Activated T-cell treated with anti-CD3 and anti-CD28 coated beads for 48 hours (primary cell): ENCODE data around the gene PFDN1.
"Not testable (repeated sequence)": the region's sequence is repeated elsewhere in the genome, so short reads cannot be mapped to it uniquely, and the experiment has no call there.

Experiments used
- DNase-seq: peaks from one replicate; pipeline ENCODE4 v3.0.0-alpha.2; 2020; ENCODE audit warnings: low read depth

Gene PFDN1, protein sequence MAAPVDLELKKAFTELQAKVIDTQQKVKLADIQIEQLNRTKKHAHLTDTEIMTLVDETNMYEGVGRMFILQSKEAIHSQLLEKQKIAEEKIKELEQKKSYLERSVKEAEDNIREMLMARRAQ

DNA sequence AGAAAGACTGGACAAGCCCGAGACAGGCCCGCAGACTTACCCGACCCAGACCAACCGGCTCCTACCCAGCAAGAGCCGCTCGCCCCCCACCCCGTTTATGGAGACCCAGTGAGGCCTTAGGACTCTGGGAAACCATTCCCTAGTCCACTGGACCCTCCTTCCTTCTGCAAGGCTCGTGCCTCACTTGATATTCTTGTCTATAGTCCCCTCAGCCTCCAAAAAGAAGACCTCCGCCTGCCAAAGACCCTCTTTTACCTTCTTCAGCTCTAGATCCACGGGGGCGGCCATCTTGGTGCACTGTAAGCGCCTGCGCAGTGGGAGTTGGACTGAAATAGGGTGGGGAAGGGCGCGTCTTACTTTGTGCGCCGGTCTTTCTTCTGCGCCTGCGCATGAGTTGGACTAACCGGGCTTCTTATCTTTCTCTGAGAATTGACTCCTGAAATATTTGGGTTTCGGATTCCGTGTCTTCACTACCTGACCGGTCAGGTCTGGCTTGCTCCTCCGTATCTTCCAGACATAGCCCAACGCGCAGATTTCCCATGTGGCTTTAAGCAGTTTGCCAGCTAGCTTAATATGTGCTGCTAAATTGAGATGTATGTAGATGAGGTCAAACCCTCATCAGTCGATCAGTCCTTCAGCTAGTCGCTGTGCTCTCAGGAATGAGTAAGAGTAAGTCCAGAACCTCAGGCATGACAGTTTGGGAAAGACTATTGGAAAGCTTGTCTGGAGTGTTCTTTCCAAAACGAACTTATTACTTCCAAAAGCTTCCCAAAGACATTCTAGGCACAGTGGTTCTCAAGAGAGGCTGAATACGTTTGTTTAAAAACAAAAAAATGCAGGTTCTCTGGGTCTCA is at the start of gene PFDN1:
TSS of gene PFDN1 (minus strand) at position 316 of the 854 bp plus-strand sequence. CDS start at position 288, 28 bp downstream.
- DNase-seq: peak; percentile 85

DNA sequence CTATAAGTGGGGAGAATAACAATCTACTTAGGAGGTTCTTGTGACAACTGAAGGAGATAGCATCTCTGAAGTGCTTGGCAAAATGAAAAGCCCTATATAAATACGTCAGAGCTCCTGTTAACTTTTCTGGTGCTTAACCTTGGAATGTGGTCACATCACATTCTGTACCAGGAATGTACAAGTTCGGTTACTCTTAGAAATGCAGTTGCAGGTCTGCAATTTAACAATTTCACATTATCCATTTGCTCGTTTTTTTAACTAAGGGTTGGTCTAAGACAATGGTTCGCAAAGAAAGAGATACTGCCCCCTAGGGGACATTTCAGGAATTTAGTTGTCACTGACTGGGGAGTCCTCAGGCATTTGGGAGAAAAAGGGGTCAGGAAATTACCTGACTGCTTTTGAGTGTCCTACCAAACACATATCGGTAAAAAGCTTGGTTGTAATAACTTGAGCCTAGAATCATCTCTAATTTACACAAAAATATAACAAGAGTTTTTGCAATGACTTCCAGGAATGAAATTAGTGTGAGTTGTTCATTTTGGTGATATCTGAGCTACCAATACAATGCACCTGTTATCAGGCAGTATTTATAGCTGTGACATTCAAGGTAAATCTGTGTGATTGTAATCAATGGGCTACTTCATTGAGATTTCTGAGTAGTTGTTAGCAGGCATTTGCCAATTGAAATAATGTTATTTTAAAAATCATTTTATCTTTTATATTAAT is 48.9 kb upstream of the PFDN1 start:
- DNase-seq: no peak

DNA sequence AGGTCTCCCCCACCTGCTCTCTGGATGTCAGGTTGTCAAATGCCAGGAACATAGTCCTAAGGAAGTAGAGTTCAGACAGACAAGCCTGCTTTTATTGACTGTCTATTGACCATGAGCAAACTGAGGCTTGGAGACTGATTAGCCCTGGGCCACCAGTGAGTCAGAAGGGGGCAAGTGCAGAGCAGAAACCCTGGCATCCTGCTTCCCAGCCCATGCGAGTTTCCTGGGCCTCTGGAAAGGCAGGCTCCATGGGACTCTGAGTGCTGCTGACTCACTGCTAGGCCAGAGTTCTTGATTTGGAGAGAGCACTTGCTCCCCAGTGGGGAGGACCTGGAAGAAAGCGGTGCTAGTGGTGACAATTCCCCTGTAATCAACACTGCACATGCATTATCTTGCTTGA is 46.3 kb upstream of the PFDN1 start:
- no peak for DNase-seq

DNA sequence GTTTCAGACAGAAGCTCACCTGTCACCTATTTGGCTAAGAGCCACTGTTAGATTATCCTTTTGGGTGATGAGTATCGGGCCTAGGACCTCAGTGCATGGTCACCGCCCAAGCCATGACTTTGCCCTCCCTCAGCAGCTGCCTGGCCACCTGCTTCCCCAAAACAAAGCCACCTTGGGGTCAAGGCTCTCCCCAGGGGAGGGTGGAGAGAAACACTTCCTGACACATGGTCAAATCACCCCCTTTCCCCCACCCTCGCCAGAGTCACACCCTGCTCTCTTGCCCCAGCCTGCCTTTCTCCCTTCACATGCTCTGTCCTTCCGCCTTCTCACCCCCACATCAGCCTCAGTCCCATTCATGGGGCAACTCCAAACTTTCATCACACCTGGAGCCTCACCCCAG is 45.2 kb upstream of the PFDN1 start:
- no peak for DNase-seq

DNA sequence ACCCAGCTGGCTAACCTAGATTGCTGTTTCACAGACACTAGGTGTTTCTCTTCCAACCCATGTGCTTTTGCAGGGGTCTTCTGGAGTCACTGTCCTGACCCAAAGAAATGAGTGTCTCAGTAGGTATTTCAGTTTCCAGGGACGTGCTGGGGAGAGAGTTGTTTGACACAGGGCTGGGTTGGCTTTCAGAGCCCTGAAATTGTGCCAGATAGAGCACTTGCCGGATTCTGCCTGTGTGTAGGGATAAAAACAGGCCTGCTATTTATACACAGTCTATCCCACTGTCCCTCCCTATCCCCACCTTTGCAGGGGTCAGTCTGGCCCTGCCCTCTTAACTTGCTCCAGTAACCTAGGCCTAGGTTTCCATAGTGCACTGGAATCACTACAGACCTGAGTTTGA is 44.5 kb upstream of the PFDN1 start:
- DNase-seq: no peak

DNA sequence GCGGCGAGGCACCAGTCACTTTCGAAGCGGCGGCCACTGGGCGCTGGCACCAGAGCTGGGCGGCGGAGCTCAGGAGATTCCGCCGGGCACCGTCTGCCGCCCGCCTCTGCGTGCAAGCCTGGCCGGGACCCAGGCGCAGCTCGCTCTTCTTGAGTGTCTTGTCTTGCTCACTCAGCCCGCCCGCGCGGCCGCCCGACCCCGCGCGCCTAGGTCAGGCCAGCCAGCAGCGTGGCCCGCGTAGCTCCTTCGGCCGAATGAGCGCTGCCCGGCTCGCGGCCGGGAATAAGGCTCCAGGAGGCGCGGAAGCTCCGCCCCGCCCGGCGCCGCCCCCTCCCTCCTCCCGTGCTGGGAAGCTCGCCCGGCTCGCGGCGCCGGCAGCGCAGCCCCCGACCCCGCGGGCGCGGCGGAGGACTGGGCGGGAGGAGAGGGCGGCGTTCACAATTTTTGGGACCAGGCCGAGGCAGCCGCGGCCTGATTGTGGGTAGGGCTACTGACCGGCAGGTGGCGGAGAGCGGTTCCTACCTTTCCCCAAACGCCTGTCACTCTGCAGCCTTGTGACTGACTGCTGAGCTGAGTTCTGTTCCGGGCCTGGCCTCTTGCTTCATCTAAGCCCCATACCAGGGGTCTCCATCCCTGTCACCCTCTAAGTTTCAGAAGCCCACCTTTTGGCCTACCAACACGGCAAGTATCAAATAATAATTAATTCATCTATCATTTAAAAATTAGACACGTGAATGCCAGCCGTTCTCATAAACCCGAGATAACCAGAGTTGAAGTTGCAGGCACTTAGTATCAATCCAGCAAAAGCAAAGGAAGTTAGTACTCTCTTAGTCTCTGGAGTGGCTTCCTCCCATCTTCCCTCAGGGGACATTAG is 43.7 kb upstream of the PFDN1 start, which contains the start of gene HBEGF:
TSS of gene HBEGF (minus strand) at position 256 of the 874 bp plus-strand sequence. CDS start 275 bp downstream, outside the sequence.
- peak; percentile 47 for DNase-seq

DNA sequence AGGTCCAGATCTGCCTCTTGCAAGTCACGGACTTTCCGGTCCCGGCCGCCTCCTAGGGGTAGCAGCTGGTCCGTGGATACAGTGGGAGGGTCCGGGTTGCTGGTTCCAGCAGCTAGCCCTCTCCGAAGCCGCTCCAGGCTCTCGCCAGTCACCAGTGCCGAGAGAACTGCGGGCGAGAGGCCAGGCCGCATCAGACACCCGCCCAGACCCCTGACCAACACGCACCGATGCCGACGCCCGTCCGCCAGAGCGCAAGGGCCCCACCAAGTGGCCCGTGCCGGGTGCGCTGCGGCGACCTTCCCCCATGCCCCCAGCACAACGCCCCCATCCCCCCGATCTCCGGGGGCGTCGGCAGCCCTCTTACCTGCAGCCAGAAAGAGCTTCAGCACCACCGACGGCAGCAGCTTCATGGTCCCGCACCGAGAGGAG is 43.0 kb upstream of the PFDN1 start:
- no peak for DNase-seq

DNA sequence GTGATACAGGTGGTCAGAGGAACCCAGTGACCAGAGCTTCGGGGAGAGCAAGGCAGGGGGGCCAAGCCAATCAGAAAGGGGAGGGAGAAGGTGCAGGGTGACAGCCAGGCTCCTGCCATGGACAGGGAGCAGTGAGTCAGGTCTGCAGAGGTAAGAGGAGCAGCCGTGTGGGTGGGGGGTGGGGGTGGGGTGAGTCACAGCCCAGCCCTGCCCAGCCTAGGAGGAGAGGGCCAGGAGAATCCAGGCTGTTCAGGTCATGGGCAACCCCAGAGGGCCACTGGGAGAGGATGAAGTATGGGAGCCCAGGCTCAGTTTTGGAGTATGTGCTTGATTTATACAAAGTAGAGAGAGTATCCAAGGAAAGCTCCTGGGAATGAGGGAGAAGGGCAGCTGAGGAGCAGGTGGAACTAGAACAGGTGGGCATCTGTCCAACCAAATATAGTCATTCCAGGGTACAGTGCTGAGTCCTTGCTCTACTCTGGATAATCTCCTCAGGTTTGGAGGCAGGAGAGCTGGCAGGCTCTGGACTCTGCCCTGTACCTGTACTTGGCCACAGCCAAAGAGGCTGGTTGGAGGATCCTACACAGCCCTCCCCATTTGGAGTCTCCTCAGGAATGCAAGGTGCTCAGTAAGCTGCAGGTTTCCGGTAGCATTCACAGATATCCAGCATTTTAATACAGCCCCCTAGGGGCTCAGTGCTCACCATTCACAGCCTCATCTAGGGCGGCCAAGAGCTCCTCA is 42.0 kb upstream of the PFDN1 start:
- no peak for DNase-seq

DNA sequence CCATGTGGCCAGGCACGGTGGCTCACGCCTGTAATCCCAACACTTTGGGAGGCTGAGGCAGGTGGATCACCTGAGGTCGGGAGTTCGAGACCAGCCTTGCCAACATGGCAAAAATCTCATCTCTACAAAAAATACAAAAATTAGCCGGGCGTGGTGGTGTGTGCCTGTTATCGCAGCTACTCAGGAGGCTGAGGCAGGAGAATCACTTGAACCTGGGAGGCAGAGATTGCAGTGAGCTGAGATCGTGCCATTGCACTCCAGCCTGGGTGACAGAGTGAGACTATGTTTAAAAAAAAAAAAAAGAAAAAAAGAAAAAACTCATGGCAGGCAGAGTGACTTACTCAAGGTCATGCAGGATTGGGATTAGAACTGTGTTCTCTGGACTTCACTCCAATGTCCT is 40.9 kb upstream of the PFDN1 start:
- not testable (repeated sequence) for DNase-seq

DNA sequence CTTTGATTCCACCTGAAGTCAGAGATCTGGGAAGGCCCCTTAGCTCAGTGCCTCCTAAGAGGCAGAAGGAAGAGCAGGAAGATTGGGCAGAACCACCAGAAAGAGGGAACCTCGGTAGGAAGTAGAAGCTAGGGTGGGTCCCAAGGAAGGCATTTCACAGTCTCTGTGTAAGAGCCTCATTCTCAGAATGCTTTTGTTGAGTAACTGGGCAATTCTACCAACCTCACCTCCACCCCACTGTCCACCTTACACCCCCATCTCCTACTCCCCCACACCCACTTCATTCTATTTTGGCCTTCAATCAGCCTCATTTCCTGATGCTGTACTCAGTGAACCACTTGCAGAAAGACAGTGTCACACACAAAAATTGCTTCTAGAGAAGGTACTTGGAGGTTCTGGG is 40.0 kb upstream of the PFDN1 start:
- DNase-seq: no peak

DNA sequence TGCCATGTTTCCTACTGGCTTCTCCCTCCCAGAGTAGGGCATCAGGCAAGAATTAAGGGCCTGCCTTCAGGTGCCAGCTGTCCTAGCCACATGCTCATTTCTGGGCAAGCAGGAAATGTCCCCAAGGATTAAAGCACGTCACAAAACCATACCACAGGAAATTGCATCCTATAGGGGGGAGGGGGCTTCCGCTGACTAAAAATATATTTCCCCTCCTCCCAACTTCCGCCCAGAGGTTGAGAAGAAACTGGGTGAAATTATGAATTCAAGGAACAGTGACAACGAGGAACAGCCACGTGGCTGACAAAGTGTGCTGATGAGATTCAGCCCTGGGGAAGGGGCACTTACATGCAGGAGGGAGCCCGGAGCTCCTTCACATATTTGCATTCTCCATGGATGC is 39.4 kb upstream of the PFDN1 start:
- DNase-seq: no peak

DNA sequence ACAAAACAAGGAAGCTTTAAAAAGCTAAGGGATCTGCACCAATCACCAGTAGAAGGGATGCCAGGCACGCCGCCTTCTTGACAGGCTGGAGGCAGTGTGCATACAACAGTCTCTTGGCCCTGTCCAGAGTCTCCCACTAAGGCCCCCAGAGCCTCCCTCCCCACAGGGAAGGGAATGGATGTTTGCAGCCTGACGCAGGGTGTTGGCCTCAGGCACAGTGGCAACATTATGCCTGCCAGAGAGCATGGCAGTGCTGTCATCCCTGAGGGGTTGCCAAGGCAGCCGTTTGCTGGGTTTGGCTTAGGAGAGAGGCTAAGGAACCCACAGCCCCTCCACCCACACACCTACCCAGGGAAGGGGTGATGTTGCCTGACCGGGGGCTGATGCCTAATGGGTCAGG is 38.7 kb upstream of the PFDN1 start:
- DNase-seq: no peak

DNA sequence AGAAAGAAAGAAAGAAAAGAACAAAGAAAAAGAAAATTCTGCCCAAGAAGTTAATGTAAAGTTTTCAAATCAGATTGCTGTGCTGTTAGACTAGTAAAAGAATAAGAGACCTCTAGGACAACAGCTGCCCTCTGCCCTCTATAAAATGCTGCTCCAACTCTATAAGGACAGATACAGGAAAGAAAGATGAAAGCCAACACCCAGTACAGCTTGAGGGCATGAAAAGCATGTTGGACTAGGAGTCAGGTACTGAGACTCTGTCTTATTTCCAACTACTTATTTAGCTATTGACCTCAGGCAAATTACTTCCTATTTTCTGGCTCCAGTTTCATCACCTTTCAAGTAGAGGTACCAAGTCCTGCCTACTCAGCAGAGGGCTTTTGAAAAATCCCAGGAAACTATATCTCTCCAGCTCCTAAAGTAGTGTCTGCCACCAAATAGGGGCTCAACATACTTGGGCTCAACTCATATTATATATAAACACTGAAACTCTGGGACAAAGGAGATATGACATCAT is 37.8 kb upstream of the PFDN1 start:
- DNase-seq: no peak

DNA sequence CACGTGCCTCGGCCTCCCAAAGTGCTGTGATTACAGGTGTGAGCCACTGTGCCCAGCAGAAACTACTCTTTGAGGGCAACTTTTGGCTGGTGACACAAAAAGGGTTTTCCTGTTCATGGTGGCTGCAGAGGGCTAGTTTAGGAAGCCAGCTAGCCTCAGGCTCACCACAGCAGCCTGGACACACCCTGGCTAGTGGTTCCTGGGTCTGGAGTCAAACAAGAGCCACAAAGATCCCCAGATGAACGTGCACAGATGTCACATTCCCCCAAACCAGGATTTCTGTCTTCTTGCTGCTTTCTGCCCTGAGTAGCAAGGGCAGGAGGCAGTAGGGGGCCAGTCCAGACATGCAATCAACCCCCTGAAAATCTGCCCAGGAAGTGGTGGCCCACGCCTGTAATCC is 36.7 kb upstream of the PFDN1 start:
- no peak for DNase-seq

DNA sequence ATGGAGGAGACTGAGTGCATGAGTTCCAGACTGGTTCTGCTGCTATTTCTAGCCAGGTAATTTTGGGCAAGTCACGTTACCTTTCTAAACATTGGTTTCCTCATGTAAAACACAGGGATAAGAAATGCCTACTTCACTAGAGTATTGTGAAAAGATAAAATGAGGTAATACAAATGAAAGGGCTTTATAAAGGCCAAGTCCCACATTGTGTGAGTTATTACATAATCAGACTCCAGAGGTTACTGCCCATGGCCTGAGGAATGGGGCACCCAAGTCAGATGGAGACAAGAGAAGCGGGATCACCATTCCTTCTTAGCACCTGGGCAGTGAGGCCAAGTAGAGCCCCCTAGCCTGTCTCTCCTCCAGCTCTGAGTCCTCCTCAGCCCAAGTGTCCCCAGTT is 36.0 kb upstream of the PFDN1 start:
- DNase-seq: no peak

DNA sequence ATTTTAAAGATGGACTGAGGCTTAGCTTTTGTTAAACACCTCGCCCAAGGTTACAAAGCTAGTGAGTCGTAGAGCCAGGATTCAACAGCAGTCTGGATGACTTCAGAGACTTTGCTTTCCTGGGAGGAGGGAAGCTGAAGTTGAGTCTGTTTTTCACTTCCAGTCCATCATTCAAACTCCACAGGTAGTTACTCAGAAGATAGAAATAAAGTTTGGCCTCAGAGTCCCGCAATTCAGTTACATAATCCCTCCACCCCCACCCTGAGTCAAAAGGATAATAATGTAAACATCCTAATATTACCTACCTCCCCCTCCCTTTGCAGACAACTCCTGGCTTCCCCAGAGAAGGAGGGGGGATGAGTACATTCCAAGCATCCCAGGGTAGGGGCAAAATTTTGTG is 35.4 kb upstream of the PFDN1 start:
- DNase-seq: no peak

DNA sequence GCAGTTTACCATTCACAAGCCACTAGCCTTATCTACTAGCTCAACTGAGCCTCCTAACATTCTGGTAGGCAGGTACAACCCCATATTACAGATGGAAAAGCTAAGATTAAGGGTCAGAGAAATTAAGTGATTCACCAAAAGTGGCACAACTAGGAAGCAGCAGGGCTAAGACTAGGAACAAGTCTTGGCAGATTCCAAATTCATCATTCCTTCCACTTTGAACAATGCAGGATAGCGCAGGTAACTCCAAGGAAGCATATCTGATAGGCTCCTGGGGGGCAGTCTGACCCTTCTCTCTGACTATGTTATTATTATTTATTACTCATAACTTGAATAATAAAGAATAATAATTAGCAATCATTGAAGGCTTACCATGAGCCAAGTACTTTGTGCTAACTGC is 35.0 kb upstream of the PFDN1 start:
- no peak for DNase-seq

DNA sequence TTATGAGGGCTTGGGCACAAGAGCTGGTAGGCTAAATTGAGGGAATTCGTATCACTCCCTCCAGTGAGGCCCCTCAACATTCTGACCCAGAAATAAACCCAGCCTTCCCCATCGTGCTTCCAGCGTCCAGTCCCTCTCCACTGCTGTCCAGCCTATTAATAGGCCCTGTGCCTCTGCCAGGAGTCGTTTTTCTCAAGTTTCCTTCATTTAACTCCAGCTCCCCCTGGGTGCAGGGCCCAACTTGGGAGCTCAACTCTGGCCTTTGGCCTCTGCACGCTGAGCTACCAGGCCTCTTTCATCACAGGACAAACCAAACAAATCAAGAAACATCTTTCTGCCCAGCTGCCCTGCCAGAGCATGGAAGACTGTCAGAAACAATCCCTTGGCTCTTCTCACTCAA is 33.5 kb upstream of the PFDN1 start:
- DNase-seq: no peak

DNA sequence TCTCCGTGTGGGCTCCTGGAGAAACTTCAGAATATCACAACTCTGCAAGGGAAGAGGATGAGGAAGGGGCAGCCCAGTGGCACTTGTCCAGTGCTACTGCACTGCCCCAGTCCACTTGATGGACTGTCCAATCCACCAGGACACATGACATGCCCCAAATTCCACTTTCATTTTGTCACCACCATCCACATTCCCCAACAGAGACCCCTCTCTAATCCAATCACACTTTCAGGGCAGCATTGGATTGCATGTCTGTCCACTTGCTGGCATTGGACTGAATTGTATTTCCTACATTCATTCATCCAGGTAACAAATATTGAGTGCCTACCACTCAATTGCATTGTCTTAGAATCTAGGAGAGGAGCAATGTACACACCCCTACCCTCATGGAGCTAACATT is 28.7 kb upstream of the PFDN1 start:
- no peak for DNase-seq

DNA sequence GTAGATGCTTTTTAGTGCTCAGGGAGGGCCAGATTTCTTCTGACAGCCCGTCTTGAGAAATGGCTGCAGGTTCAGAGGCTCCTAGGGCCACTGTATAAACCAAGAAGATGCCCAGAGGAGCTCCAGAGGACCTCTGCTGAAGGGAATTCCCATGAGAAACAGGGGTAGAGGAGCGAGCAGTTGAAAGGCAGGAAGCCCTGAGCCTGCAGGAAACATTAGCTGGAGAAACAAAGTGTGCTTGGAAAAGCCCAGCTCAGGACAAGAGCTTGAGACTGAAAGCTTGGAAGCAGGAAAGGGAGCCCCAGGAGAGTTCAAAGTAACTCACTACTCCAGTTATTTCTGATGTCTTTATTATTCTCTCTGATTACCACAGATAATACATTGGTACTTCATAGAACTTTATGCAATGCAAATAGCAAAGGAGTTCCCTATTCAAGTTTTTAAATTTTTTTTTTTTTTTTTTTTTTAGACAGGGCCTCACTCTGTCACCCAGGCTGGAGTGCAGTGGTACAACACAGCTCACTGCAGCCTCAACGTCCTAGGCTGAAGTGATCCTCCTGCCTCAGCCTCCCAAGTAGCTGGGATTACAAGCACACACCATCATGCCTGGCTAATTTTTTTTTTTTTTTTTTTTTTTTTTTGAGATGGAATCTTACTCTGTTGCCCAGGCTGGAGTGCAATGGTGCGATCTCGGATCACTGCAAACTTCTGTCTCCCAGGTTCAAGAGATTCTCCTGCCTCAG is 27.0 kb upstream of the PFDN1 start:
- DNase-seq: no peak
